ENCODE measurements around the gene FA2H.

DNA sequence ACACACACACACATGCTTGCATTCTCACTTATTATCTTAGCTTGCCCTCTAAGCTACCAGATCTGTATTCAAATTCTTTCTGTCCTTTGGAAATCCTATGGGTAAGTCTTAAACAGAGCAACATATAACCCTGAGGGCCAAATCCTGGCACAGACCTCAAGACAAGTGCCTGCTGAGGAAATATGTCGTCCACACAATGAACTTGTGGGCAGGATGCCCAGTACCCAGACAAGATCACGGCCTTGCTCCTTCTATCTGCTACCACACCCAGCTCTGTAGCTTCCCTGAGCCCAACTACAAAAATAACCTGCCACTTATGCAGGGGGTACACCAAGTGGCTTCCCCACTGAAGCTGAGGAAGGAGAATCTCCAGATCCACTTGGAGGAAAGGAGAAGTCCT lies 37.3 kb upstream of the FA2H start:
- TF ChIP-seq, protein P1, sequence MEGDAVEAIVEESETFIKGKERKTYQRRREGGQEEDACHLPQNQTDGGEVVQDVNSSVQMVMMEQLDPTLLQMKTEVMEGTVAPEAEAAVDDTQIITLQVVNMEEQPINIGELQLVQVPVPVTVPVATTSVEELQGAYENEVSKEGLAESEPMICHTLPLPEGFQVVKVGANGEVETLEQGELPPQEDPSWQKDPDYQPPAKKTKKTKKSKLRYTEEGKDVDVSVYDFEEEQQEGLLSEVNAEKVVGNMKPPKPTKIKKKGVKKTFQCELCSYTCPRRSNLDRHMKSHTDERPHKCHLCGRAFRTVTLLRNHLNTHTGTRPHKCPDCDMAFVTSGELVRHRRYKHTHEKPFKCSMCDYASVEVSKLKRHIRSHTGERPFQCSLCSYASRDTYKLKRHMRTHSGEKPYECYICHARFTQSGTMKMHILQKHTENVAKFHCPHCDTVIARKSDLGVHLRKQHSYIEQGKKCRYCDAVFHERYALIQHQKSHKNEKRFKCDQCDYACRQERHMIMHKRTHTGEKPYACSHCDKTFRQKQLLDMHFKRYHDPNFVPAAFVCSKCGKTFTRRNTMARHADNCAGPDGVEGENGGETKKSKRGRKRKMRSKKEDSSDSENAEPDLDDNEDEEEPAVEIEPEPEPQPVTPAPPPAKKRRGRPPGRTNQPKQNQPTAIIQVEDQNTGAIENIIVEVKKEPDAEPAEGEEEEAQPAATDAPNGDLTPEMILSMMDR (IDR thresholded peaks at IDR 0.05; ENCODE audit: borderline replicate concordance, extremely low read depth, low read length, poor library complexity, severe bottlenecking): no peak
- no peak for TF ChIP-seq EZH2 (IDR thresholded peaks at IDR 0.05; ENCODE audit: borderline replicate concordance, low read depth, low read length, severe bottlenecking)
